Lung (tissue), 12 donors: Measurements from ENCODE around the gene VSNL1. TPM values are rescaled to one million over a fixed set of nuclear protein-coding genes. Genes with fewer than 3 reads are reported as not detected.

Experiments
- ATAC-seq: fragments of 200-7000 bp; cut with Tn5 transposase; one replicate; pipeline ENCODE4 v1.9.1; 2020; ENCODE audit warnings: moderate number of reproducible peaks; ENCODE audit not compliant: insufficient read depth, low FRiP score
- DNase-seq, 3 donors: peaks; one replicate each; pipeline ENCODE4 v3.0.0-alpha.2; 2013 to 2017
- H3K27ac ChIP-seq, 2 donors: one replicate each; pipeline ENCODE4 v1.5.1; 2013; ENCODE audit warnings: mild to moderate bottlenecking in 2 of 2, moderate library complexity in 2 of 2, control low read depth in 1 of 2, inconsistent platforms in 1 of 2, low read depth in 1 of 2, low read length in 1 of 2
- H3K27me3 ChIP-seq, 3 donors: one replicate each; pipeline ENCODE4 v1.5.1; 2013; ENCODE audit warnings: low read length in 2 of 3; ENCODE audit not compliant: control insufficient read depth in 3 of 3, insufficient read depth in 3 of 3
- H3K36me3 ChIP-seq, 4 donors: one replicate each; pipeline ENCODE4 v1.5.1; 2013; ENCODE audit warnings: low read length in 4 of 4, mild to moderate bottlenecking in 1 of 4, moderate library complexity in 1 of 4; ENCODE audit not compliant: control insufficient read depth in 4 of 4, insufficient read depth in 4 of 4
- H3K4me1 ChIP-seq, 5 donors: one replicate each; pipeline ENCODE4 v1.5.1; 2013; ENCODE audit warnings: low read length in 5 of 5, mild to moderate bottlenecking in 2 of 5, moderate library complexity in 1 of 5; ENCODE audit not compliant: control insufficient read depth in 5 of 5, insufficient read depth in 5 of 5
- H3K4me3 ChIP-seq: one replicate; pipeline ENCODE4 v1.5.1; 2013; ENCODE audit warnings: mild to moderate bottlenecking, control low read depth, moderate library complexity
- H3K9ac ChIP-seq, 2 donors: one replicate each; pipeline ENCODE4 v1.5.1; 2013; ENCODE audit warnings: low read length in 2 of 2, control low read depth in 1 of 2; ENCODE audit not compliant: insufficient read depth in 1 of 2
- H3K9me3 ChIP-seq, 4 donors: one replicate each; pipeline ENCODE4 v1.5.1; 2013; ENCODE audit warnings: low read length in 3 of 4, mild to moderate bottlenecking in 1 of 4, moderate library complexity in 1 of 4; ENCODE audit not compliant: control insufficient read depth in 4 of 4, insufficient read depth in 3 of 4
- WGBS, 2 donors: extraction: QIAGEN DNeasy Blood & Tissue Kit; methylation state at CpG; one replicate each; pipeline ENCODE4 v1.1.7; 2013; 5-methylcytosine and 5-hydroxymethylcytosine counted together
- polyA plus RNA-seq, 2 donors: library from polyadenylated mRNA; stranded (reverse); fragments of 200-250 nt; gene quantifications; one replicate each; pipeline ENCODE4 v1.2.1, GENCODE V29; 2013
- total RNA-seq, 2 donors: library from RNA; depleted of rRNA in 1 of 2; stranded (reverse); fragments of >200 nt in 1 of 2; gene quantifications; one replicate each; pipeline ENCODE4 v1.2.1, GENCODE V29; 2014 to 2021
- TF ChIP-seq, protein P1 (sequence below): IDR thresholded peaks from 2 replicates; pipeline ENCODE4 v1.5.1; 2012; ENCODE audit warnings: mild to moderate bottlenecking; ENCODE audit errors: control extremely low read depth, extremely low read depth
- donor health status: control.
- donor health status: control.
- donor health status: Bipolar disorder and iron deficiency.
- donor health status: healthy.
- donor health status: DM: yes; HTN: yes; CAD: no.

VSNL1 gene
- total and polyA plus RNA-seq, 4 donors = 0.87 to 6.9 (median 1.5) TPM

DNA sequence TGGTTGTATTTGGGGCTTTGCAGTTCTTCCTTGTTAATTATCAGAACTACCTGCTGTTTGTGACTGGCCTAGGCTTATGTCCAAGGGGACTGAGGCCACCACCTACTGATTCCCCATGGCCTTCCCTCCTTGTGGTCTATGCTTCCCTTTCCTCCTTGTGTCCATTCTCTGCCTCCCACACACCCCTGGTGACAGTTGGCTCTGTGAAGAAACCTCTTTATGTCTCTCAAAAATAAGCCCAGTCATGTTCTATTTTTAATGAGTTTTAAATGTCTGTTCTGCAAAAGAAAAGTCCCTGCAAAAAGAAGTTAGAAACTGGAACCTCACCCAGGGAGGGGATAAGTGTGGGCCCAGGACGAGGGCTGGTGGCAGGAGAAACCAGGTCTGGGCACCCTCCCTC is 108.1 kb downstream of the VSNL1 start:
- H3K4me3 ChIP-seq = no peak overlapping the region
- DNase-seq = no peak
- no peak overlapping the region for H3K27ac ChIP-seq
- no peaks in the 10 kb centered on the region for H3K27me3 ChIP-seq
- no peak for ATAC-seq
- 47 to 72% methylated on average over 1 of the region's 1 CpG for WGBS, 2 donors
- peaks cover 0 to 2% (median 0%) of the 10 kb centered on the region in 4 donors for H3K9me3 ChIP-seq
- no peak overlapping the region for H3K9ac ChIP-seq
- no peaks in the 10 kb centered on the region for H3K36me3 ChIP-seq
- TF ChIP-seq, protein P1, sequence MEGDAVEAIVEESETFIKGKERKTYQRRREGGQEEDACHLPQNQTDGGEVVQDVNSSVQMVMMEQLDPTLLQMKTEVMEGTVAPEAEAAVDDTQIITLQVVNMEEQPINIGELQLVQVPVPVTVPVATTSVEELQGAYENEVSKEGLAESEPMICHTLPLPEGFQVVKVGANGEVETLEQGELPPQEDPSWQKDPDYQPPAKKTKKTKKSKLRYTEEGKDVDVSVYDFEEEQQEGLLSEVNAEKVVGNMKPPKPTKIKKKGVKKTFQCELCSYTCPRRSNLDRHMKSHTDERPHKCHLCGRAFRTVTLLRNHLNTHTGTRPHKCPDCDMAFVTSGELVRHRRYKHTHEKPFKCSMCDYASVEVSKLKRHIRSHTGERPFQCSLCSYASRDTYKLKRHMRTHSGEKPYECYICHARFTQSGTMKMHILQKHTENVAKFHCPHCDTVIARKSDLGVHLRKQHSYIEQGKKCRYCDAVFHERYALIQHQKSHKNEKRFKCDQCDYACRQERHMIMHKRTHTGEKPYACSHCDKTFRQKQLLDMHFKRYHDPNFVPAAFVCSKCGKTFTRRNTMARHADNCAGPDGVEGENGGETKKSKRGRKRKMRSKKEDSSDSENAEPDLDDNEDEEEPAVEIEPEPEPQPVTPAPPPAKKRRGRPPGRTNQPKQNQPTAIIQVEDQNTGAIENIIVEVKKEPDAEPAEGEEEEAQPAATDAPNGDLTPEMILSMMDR = no peak
- H3K4me1 ChIP-seq = peaks cover 0 to 31% (median 9%) of the 10 kb centered on the region in 5 donors

DNA sequence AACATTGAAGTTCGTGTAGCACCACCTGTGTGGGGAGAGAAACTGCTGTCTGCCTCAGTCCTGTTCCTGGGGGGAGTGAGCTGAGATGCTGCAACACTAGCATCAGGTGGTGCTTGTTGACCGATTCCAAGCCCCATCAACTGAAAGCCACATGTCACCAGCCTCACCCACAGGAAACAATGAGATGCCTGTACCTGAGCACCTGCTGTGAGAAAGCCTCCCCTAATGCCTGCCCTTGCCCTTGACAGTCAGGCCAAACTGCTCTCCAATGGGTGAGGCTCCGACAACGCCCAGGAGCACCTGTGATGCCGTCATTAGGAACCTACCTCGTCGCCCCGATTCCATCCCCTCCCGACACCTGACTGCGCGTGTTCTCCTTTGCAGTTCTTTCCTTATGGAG is 108.5 kb downstream of the VSNL1 start:
- no peak overlapping the region for H3K27ac ChIP-seq
- TF ChIP-seq, protein P1 = no peak
- DNase-seq = no peak
- H3K27me3 ChIP-seq = no peaks in the 10 kb centered on the region
- H3K9ac ChIP-seq = no peak overlapping the region
- H3K4me1 ChIP-seq = peaks cover 0 to 31% (median 9%) of the 10 kb centered on the region in 5 donors
- WGBS, 2 donors = 90 to 94% methylated on average over 11 of the region's 11 CpGs
- ATAC-seq = no peak
- H3K4me3 ChIP-seq = no peak overlapping the region
- H3K9me3 ChIP-seq = peaks cover 0 to 2% (median 0%) of the 10 kb centered on the region in 4 donors
- H3K36me3 ChIP-seq = no peaks in the 10 kb centered on the region

DNA sequence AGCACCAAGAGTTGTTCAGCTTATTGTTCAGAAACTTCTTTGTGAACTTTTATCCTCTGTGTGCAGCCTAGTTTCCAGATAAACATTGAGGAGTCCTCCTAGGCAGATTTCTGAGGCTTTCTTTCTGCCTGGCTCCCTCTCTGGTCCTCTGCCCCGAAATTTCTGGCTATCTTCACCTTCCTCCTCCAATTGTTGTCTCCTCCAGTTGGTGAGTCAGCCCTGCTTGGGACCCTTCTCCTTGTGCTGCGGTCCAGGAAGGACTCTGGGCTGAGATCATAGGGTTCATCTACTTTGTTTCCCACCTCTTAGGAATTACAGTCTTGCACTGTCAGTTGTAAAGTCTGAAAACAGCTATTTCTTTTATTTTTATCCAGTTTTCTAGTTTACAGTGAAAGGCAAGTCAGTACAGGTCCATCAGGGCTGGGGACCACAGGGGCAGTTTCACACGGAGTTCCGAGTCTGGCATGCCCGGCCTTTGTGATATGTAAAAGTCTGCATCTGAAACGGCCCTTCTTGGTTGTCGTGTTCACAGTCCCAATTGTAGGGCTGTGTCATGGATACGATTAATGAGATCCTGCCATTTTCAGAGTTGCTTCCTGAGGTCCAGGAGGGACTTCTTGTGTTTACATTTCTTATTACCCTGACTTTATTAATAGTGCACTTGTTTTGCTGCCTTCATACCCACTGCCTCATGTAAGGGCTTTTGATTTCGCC is 112.3 kb downstream of the VSNL1 start:
- DNase-seq = no peak
- Histone ChIP-seq H3K36me3 (no peaks in the 10 kb centered on the region), H3K9ac (no peak overlapping the region), H3K27ac (no peak overlapping the region), H3K9me3 (peaks cover 0 to 2% (median 0%) of the 10 kb centered on the region in 4 donors), H3K4me1 (no peaks in the 10 kb centered on the region), H3K4me3 (no peak overlapping the region), H3K27me3 (no peaks in the 10 kb centered on the region)
- 69 to 78% methylated on average over 9 of the region's 9 CpGs for WGBS, 2 donors
- no peak for ATAC-seq
- TF ChIP-seq, protein P1 = no peak
